22Rv1 (cell line): ENCODE measurements around the gene HOXA9.

ENCODE experiments used
- CTCF ChIP-seq: fragments of 450-650 bp; IDR thresholded peaks from 2 replicates; pipeline ENCODE4 v1.5.1; 2017; ENCODE audit warnings: mild to moderate bottlenecking
- ZFX ChIP-seq: fragments of 450-650 bp; IDR thresholded peaks from 2 replicates; pipeline ENCODE4 v1.6.1; 2017; ENCODE audit warnings: antibody characterized with exemption, borderline replicate concordance

GRCh38 chr7:27202862-27203134 lies 37.5 kb upstream of the HOXA9 start:
- TF ChIP-seq CTCF (no peak), ZFX (no peak)
